Measurements from ENCODE around the gene DROSHA.
"Not testable (repeated sequence)": the region's sequence is repeated elsewhere in the genome, so short reads cannot be mapped to it uniquely, and the experiment has no call there.

The DROSHA gene, protein sequence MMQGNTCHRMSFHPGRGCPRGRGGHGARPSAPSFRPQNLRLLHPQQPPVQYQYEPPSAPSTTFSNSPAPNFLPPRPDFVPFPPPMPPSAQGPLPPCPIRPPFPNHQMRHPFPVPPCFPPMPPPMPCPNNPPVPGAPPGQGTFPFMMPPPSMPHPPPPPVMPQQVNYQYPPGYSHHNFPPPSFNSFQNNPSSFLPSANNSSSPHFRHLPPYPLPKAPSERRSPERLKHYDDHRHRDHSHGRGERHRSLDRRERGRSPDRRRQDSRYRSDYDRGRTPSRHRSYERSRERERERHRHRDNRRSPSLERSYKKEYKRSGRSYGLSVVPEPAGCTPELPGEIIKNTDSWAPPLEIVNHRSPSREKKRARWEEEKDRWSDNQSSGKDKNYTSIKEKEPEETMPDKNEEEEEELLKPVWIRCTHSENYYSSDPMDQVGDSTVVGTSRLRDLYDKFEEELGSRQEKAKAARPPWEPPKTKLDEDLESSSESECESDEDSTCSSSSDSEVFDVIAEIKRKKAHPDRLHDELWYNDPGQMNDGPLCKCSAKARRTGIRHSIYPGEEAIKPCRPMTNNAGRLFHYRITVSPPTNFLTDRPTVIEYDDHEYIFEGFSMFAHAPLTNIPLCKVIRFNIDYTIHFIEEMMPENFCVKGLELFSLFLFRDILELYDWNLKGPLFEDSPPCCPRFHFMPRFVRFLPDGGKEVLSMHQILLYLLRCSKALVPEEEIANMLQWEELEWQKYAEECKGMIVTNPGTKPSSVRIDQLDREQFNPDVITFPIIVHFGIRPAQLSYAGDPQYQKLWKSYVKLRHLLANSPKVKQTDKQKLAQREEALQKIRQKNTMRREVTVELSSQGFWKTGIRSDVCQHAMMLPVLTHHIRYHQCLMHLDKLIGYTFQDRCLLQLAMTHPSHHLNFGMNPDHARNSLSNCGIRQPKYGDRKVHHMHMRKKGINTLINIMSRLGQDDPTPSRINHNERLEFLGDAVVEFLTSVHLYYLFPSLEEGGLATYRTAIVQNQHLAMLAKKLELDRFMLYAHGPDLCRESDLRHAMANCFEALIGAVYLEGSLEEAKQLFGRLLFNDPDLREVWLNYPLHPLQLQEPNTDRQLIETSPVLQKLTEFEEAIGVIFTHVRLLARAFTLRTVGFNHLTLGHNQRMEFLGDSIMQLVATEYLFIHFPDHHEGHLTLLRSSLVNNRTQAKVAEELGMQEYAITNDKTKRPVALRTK (N-terminal part only)

GRCh38 chr5:31531888-31532547, at the start of gene DROSHA, which contains the start of gene C5orf22:
Gene DROSHA, minus strand, starts transcription at chr5:31532093. Its CDS starts 3,034 bp downstream, at chr5:31529059.
Gene C5orf22, plus strand, starts transcription at chr5:31532301. Its CDS starts 92 bp downstream, at chr5:31532393.
- peak; percentile 81 to 82 for DNase-seq (ENCODE audit: extremely low read depth in 1 of 2, low read depth in 1 of 2)

GRCh38 chr5:31579558-31579957, 47.7 kb upstream of the DROSHA start:
- DNase-seq (ENCODE audit: extremely low read depth in 1 of 2, low read depth in 1 of 2), result no peak

DNA sequence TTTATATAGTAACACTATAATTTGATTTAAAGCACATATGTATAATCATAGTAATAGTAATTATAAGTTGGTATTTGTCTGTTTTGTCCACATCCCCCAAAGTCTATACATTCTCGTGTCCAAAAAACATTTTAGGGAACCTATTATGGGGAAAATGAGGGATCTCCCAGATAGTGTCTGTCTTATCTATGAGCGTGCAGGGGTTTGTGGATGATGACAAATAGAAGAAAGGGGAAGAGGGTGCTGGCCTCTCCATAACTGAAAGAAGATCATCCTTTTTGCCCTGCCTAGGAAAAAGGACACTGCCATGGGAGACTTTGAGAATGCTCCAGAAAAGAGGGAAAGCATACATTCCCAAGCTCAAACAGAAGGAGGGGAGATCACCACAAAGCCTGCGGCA, 45.5 kb upstream of the DROSHA start:
- DNase-seq (ENCODE audit: extremely low read depth in 1 of 2, low read depth in 1 of 2), result no peak

DNA sequence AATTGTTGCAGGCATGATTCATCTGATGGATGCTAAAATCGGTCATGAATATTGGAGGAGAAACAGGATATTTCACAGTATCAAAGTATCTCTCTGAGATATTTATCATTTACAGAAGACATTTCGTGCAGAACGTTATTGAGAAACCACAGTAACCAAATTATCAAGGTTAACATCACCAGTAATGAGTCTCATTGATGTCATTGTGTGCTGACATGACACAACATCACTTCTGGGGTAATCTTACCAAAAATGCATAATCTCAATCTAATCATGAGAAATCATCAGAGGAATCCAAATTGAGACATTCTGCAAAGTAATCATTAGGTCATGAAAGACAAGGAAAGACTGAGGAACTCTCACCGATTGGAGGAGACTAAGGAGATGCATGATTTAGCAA, 42.9 kb upstream of the DROSHA start:
- no peak for DNase-seq (ENCODE audit: extremely low read depth in 1 of 2, low read depth in 1 of 2)

GRCh38 chr5:31573494-31574142, 41.7 kb upstream of the DROSHA start:
- DNase-seq (ENCODE audit: extremely low read depth in 1 of 2, low read depth in 1 of 2), result no peak

- DNase-seq (ENCODE audit: extremely low read depth in 1 of 2, low read depth in 1 of 2), result no peak
Measured at GRCh38 chr5:31569068-31569467, 37.2 kb upstream of the DROSHA start.

DNA sequence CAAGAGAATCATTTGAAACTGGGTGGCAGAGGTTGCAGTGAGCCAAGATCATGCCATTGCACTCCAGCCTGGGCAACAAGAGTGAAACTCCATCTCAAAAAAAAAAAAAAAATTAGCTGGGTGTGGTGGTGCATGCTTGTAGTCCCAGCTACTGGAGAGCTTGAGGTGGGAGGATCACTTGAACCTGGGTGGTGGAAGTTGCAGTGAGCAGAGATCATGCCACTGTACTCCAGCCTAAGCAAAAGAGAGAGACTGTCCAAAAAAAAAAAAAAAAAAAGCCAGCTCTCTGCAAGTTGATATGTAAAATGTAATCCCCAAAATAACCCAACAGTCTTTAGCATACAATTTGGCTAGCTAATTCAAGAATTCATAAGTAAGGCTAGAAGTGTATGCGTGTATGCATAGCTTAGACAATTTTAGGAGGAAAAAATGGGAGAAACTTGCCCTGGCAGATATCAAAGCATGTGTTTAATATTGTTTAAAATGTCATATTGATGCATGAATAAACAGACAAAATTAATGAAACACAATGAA, 36.5 kb upstream of the DROSHA start:
- DNase-seq (ENCODE audit: extremely low read depth in 1 of 2, low read depth in 1 of 2), result no peak

GRCh38 chr5:31566362-31566761, 34.5 kb upstream of the DROSHA start:
- DNase-seq (ENCODE audit: extremely low read depth in 1 of 2, low read depth in 1 of 2), result not testable (repeated sequence)

GRCh38 chr5:31563216-31563615, 31.3 kb upstream of the DROSHA start:
- DNase-seq (ENCODE audit: extremely low read depth in 1 of 2, low read depth in 1 of 2), result no peak

- DNase-seq (ENCODE audit: extremely low read depth in 1 of 2, low read depth in 1 of 2), result no peak
Measured at GRCh38 chr5:31561946-31562345, 30.1 kb upstream of the DROSHA start.

GRCh38 chr5:31559942-31560341, 28.0 kb upstream of the DROSHA start:
- no peak for DNase-seq (ENCODE audit: extremely low read depth in 1 of 2, low read depth in 1 of 2)

GRCh38 chr5:31556461-31556860, 24.6 kb upstream of the DROSHA start:
- no peak for DNase-seq (ENCODE audit: extremely low read depth in 1 of 2, low read depth in 1 of 2)

DNA sequence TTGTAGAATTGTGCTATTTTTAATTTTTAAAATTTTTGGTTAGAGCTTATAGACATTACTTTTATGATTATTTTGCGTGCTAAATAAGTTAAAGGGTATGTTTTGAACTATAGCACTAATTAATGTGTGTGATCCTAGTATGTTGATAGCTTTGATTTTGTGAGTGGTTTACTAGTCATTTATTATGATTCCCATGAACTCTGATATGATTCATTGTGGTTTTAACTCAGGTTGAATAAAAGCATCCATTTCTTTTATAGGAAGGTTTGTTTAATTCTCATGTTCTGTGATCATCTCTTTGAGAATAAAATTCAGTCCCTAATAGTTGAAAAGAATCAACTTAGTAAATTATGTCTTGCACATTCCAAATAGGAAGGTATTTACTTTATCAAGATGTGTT, 22.7 kb upstream of the DROSHA start:
- no peak for DNase-seq (ENCODE audit: extremely low read depth in 1 of 2, low read depth in 1 of 2)

- no peak for DNase-seq (ENCODE audit: extremely low read depth in 1 of 2, low read depth in 1 of 2)
Measured at GRCh38 chr5:31553863-31554262, 22.0 kb upstream of the DROSHA start.

- no peak for DNase-seq (ENCODE audit: extremely low read depth in 1 of 2, low read depth in 1 of 2)
Measured at GRCh38 chr5:31551878-31552277, 20.0 kb upstream of the DROSHA start.

DNA sequence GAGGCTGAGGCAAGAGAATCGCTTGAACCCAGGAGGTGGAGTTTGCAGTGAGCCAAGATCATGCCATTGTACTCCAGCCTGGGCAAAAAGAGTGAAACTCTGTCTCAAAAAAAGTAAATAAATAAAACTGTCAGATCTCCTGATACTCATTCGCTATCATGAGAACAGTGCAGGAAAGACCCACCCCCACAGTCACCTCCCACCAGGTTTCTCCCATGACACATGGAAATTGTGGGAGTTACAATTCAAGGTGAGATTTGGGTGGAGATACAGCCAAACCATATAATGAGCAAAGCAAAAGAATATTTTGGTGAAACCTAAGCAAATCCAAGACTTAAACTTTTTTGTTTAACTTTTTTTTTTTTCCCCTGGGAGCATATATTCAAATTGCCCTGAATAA, 17.2 kb upstream of the DROSHA start:
- not testable (repeated sequence) for DNase-seq (ENCODE audit: extremely low read depth in 1 of 2, low read depth in 1 of 2)

DNA sequence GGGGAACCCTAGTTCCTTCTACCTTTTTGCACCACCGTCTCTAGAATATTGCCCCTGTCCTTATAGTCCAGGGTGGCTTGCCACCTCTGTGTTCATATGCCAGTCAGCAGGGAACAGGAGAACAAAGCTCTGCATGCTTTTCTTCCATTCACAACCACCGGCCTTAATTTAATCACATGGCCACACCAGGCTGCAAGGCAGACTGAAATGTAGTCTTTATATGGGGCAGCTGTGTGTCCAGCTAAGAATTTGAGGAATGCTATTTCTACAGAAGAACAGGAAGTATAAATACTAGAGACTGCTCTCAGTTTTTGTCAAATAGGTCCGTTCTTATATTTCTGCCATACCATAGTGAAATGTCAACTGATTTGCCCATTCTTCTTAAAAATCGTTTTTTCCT, 6.0 kb upstream of the DROSHA start:
- no peak for DNase-seq (ENCODE audit: extremely low read depth in 1 of 2, low read depth in 1 of 2)

DNA sequence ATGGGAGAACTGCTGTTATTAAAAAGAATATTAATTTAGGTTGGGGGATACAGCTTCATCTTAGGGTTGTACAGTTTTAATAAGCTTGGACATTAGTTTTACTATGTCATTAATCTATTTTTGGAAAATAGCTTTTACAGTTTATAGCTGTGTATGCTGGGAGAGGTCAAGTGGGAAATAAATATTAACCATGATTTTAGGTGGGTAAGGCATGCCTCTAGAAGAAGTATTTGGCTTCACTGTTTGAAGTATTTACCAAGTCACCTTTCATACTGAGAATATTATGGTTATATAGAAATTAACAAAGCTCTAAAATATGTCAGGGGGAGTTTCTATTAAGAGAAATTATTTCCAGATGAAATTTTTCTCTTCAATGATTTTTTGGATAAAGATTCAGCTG, 5.5 kb upstream of the DROSHA start:
- no peak for DNase-seq (ENCODE audit: extremely low read depth in 1 of 2, low read depth in 1 of 2)

GRCh38 chr5:31536873-31537272, 5.0 kb upstream of the DROSHA start:
- no peak for DNase-seq (ENCODE audit: extremely low read depth in 1 of 2, low read depth in 1 of 2)

- DNase-seq (ENCODE audit: extremely low read depth in 1 of 2, low read depth in 1 of 2), result no peak
Measured at GRCh38 chr5:31534527-31535046, 2.7 kb upstream of the DROSHA start.
